ENCODE measurements around the gene DAZ1. TPM values are rescaled to one million over a fixed set of nuclear protein-coding genes. Genes with fewer than 3 reads are reported as not detected.
"Not testable (repeated sequence)": the region's sequence is repeated elsewhere in the genome, so short reads cannot be mapped to it uniquely, and the experiment has no call there.

Gene DAZ1
- not detected for total RNA-seq

- not testable (repeated sequence) for ATAC-seq
These were observed at the start of gene DAZ1 for GRCh38 chrY:23198908-23199307. TSS of gene DAZ1 (minus strand) at chrY:23199008. CDS start at chrY:23198800, 208 bp downstream.

- not testable (repeated sequence) for ATAC-seq
These were observed 20.4 kb upstream of the DAZ1 start, which contains the start of gene DAZ2 for GRCh38 chrY:23219233-23219632. TSS of gene DAZ2 (plus strand) at chrY:23219533. CDS start at chrY:23219741, 208 bp downstream.

GRCh38 chrY:23210681-23211080, 11.9 kb upstream of the DAZ1 start:
- not testable (repeated sequence) for ATAC-seq

GRCh38 chrY:23209802-23210495, 11.1 kb upstream of the DAZ1 start:
- not testable (repeated sequence) for ATAC-seq

GRCh38 chrY:23207455-23207854, 8.6 kb upstream of the DAZ1 start:
- ATAC-seq = not testable (repeated sequence)

Other genes with a start within 250 kb of the DAZ1 start
- gene BPY2, start 214.7 kb downstream of the DAZ1 start, total RNA-seq = not detected
- gene DAZ2, start 20.5 kb upstream of the DAZ1 start, total RNA-seq = not detected